A673 (cell line): ENCODE measurements around the gene POU3F1. TPM values are rescaled to one million over a fixed set of nuclear protein-coding genes. Genes with fewer than 3 reads are reported as not detected.

Experiments
- BruUV-seq: library from RNA; stranded (reverse); fragments of 400-500 nt; replicated peaks from 2 replicates; lab custom pipeline; 2021; lab: Mats Ljungman, UMichigan
- CTCF ChIA-PET: fragments of 300-600 bp; sonication (Branson Sonifier 250); formaldehyde crosslinking; loops from one replicate; lab custom pipeline; 2022; ENCODE audit warnings: antibody characterized with exemption; lab: Charles Lee
- POLR2A ChIA-PET: fragments of 300-600 bp; sonication (Branson Sonifier 250); formaldehyde crosslinking; loops from one replicate; lab custom pipeline; 2022; ENCODE audit warnings: antibody characterized with exemption; ENCODE audit not compliant: low non-redundant PET; lab: Charles Lee
- DNase-seq: peaks from one replicate; pipeline ENCODE4 v3.0.0-alpha.2; 2015; ENCODE audit warnings: low spot score
- H3K27ac ChIP-seq: fragments of 200-600 bp; sonication (generic); 2 replicates; pipeline ENCODE4 v1.5.1; 2016; ENCODE audit warnings: mixed run types, low read depth, mild to moderate bottlenecking, mixed read lengths, antibody characterized with exemption, low read length; ENCODE audit not compliant: poor library complexity, severe bottlenecking
- H3K27me3 ChIP-seq: fragments of 200-600 bp; sonication (generic); replicated peaks from 2 replicates; pipeline ENCODE4 v1.6.1; 2017; ENCODE audit warnings: mixed run types, low read depth, mild to moderate bottlenecking, mixed read lengths, antibody characterized with exemption, low read length; ENCODE audit not compliant: insufficient read depth, poor library complexity
- H3K36me3 ChIP-seq: fragments of 200-600 bp; sonication (generic); 2 replicates; pipeline ENCODE4 v1.6.1; 2016; ENCODE audit warnings: mixed run types, mild to moderate bottlenecking, mixed read lengths, antibody characterized with exemption, low read length; ENCODE audit not compliant: insufficient read depth, poor library complexity, severe bottlenecking
- H3K4me1 ChIP-seq: fragments of 200-600 bp; sonication (generic); 2 replicates; pipeline ENCODE4 v1.6.1; 2017; ENCODE audit warnings: mixed run types, mild to moderate bottlenecking, mixed read lengths, antibody characterized with exemption, low read length; ENCODE audit not compliant: insufficient read depth, poor library complexity, severe bottlenecking
- H3K4me3 ChIP-seq: fragments of 200-600 bp; sonication (generic); 2 replicates; pipeline ENCODE4 v1.5.1; 2016; ENCODE audit warnings: low read depth, mixed run types, mild to moderate bottlenecking, mixed read lengths, low read length; ENCODE audit not compliant: poor library complexity, severe bottlenecking
- H3K9me3 ChIP-seq: fragments of 200-600 bp; sonication (generic); 2 replicates; pipeline ENCODE4 v1.6.1; 2016; ENCODE audit warnings: mixed run types, low read depth, mild to moderate bottlenecking, mixed read lengths, antibody characterized with exemption, low read length; ENCODE audit not compliant: poor library complexity, severe bottlenecking
- EZH2 ChIP-seq: fragments of 200-600 bp; sonication (generic); IDR thresholded peaks from 2 replicates; pipeline ENCODE4 v1.6.1; 2017; ENCODE audit warnings: borderline replicate concordance, low read depth, mild to moderate bottlenecking, mixed read lengths, antibody characterized with exemption, low read length; ENCODE audit not compliant: poor library complexity, severe bottlenecking
- intact Hi-C: fragments of 100-400 bp; cut with micrococcal nuclease; formaldehyde crosslinking; loops from one replicate; pipeline ENCODE4 v1.10.0; 2022; ENCODE audit not compliant: unreplicated experiment
- total RNA-seq: library from RNA; stranded (reverse); gene quantifications from 2 replicates; pipeline ENCODE4 v1.2.3, GENCODE V29; 2021
- TF ChIP-seq, protein P1 (sequence below): fragments of 300-800, 200-600 bp; sonication (generic); conservative IDR thresholded peaks from 2 replicates; pipeline ENCODE4 v1.5.1; 2017; ENCODE audit warnings: low read depth, mild to moderate bottlenecking, antibody characterized with exemption, low read length, moderate library complexity, mixed read lengths

POU3F1 gene
- total RNA-seq, 1 experiment from 2014 or later, result 92.9 TPM

DNA sequence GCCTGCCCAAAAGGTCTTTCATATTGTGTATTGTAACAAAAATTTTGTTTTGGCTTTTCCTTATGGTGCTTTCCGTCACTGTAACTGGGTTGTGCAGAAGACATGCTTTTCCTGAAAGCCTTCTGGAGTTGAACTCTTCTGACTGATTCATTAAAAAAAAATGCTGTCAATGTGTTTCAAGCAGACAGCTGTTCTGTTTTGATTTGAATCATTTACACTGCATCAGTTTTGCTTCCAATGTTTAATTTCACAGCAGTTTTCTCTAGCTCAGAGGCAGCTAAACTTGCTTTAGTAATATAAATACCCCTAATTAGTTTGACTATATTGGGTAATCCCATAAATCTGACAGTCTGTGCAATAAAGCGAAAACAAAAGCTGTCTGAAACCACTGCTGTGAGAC, 26.2 kb downstream of the POU3F1 start:
- CTCF ChIA-PET, result no interaction called here
- Histone ChIP-seq H3K4me3 (no peak overlapping the region), H3K9me3 (no peaks in the 10 kb centered on the region), H3K4me1 (peaks cover 45% of the 10 kb centered on the region), H3K27ac (peak overlapping the region; percentile 56), H3K27me3 (no peaks in the 10 kb centered on the region), H3K36me3 (peaks cover 87% of the 10 kb centered on the region)
- POLR2A ChIA-PET, result interaction anchor here (0.6 to 0.7 kb wide), 3 partner anchors 24 to 692 kb away, joined by 3 to 7 read pairs (median 4); no protein-coding TSS in a partner anchor
- DNase-seq, result no peak
- intact Hi-C loops, result loop anchor here (10.0 kb wide), 1 partner anchor 274 kb away; no protein-coding TSS in a partner anchor
- BruUV-seq, result no TSS peak
- TF ChIP-seq EZH2, result no peak
- TF ChIP-seq, protein P1, sequence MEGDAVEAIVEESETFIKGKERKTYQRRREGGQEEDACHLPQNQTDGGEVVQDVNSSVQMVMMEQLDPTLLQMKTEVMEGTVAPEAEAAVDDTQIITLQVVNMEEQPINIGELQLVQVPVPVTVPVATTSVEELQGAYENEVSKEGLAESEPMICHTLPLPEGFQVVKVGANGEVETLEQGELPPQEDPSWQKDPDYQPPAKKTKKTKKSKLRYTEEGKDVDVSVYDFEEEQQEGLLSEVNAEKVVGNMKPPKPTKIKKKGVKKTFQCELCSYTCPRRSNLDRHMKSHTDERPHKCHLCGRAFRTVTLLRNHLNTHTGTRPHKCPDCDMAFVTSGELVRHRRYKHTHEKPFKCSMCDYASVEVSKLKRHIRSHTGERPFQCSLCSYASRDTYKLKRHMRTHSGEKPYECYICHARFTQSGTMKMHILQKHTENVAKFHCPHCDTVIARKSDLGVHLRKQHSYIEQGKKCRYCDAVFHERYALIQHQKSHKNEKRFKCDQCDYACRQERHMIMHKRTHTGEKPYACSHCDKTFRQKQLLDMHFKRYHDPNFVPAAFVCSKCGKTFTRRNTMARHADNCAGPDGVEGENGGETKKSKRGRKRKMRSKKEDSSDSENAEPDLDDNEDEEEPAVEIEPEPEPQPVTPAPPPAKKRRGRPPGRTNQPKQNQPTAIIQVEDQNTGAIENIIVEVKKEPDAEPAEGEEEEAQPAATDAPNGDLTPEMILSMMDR, result no peak

DNA sequence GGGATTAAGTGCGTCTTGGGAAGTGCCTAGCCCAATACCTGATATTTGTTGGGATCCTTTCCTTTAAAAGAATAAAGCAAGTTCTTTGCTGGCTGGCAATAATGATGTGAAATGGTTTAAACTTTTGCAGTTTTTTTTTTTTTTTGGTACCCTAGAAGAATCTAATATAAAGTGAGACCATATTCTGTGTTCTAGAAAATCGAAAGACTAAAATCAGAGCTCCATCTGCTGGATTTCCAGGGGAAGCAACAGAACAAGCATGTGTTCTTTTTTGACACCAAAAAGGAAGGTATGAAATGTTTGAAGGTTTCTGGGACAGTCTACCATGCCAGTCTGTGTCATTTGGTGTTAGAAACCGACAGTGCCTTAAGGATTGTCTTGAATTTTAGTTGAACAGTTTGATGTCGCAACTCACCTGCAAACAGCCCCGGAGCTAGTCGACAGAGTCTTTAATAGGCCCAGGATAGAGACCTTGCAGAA, 27.7 kb downstream of the POU3F1 start:
- DNase-seq, result peak; percentile 70
- intact Hi-C loops, result loop anchor here (1.0 to 10.0 kb wide), 2 partner anchors 29 to 324 kb away; partner anchors contain the start of genes CDCA8 and SF3A3
- no TSS peak for BruUV-seq
- TF ChIP-seq EZH2, result no peak
- TF ChIP-seq, protein P1, result peak; percentile 72
- Histone ChIP-seq H3K27me3 (no peaks in the 10 kb centered on the region), H3K9me3 (no peaks in the 10 kb centered on the region), H3K4me3 (no peak overlapping the region), H3K4me1 (peaks cover 50% of the 10 kb centered on the region), H3K27ac (no peak overlapping the region), H3K36me3 (peaks cover 90% of the 10 kb centered on the region)
- POLR2A ChIA-PET, result interaction anchor here (0.7 kb wide), 3 partner anchors 20 to 147 kb away, joined by 3 to 13 read pairs (median 7); no protein-coding TSS in a partner anchor
- CTCF ChIA-PET, result interaction anchor here (0.6 to 1.0 kb wide), 4 partner anchors 11 to 971 kb away, joined by 3 to 6 read pairs (median 4); no protein-coding TSS in a partner anchor

DNA sequence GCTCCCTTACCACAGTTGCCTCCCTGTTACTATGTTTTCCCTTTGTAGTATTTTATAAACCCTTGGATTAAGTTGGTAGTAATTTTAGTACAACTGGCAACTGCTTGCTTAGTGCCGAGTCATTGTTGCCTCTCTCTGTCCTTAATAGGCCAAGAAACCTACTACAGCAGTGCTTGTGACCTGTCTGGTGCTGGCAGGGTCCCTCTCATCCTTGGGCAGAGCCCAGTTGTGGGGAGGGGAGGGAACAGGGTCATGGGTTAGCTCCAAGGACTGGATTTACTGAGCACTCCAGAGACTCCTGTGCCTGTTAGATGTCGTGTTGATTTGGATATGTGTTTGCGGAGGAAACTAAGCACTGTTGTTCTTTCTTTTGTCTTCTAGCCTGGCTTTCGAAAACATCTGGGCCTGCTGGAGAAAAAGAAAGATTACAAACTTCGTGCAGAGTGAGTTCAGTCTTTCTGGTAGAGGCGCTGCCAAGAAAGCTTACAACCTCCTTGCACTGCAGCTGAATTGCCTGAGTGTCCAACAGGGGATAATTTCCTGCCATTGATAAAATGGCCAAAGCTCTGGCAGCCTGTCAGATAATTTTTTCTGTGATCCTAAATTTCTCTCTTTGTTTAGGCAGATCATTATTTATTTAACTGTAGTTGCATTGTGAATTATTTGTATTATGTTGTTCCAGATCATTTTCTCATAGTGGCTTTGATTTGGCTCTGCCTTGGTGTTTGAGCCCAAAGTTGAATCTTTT, 30.4 kb downstream of the POU3F1 start:
- H3K4me1 ChIP-seq, result peaks cover 44% of the 10 kb centered on the region
- no peak for DNase-seq
- CTCF ChIA-PET, result interaction anchor here (1.0 kb wide), 1 partner anchor 11 kb away, joined by 3 read pairs; no protein-coding TSS in a partner anchor
- H3K27me3 ChIP-seq, result no peaks in the 10 kb centered on the region
- POLR2A ChIA-PET, result no interaction called here
- no peak overlapping the region for H3K4me3 ChIP-seq
- intact Hi-C loops, result loop anchor here (10.0 kb wide), 1 partner anchor 321 kb away; the partner anchor contains the start of gene CDCA8
- H3K27ac ChIP-seq, result peak overlapping the region; percentile 83
- TF ChIP-seq, protein P1, result no peak
- TF ChIP-seq EZH2, result no peak
- no peaks in the 10 kb centered on the region for H3K9me3 ChIP-seq
- peaks cover 63% of the 10 kb centered on the region for H3K36me3 ChIP-seq
- no TSS peak for BruUV-seq
